SU-DHL-6 (cell line): ENCODE data around the gene ZNF341.

Source experiments
- H2AFZ ChIP-seq: fragments of 200-600 bp; sonication (generic); 2 replicates; pipeline ENCODE4 v1.6.1; 2014; ENCODE audit warnings: low read depth, mild to moderate bottlenecking, moderate library complexity, mixed read lengths, antibody characterized with exemption, low read length; ENCODE audit not compliant: severe bottlenecking
- H3F3A ChIP-seq: fragments of 200-600 bp; shearing (Covaris generic); 2 replicates; pipeline ENCODE4 v1.6.0; 2016; ENCODE audit warnings: antibody characterized with exemption, mild to moderate bottlenecking; ENCODE audit not compliant: insufficient read depth
- H3K27ac ChIP-seq: fragments of 200-600 bp; sonication (generic); 2 replicates; pipeline ENCODE4 v1.5.1; 2016; ENCODE audit warnings: low read depth, mild to moderate bottlenecking, low read length, moderate library complexity, mixed read lengths
- H3K27me3 ChIP-seq: fragments of 200-600 bp; sonication (generic), shearing (Covaris generic); 2 replicates; pipeline ENCODE4 v1.6.0; 2014; ENCODE audit warnings: mild to moderate bottlenecking, low read length
- H3K36me3 ChIP-seq: fragments of 200-600 bp; sonication (generic); 2 replicates; pipeline ENCODE4 v1.6.1; 2014; ENCODE audit warnings: mild to moderate bottlenecking, low read length, mixed read lengths
- H3K4me2 ChIP-seq: fragments of 300-600, 200-600 bp; shearing (Covaris generic), sonication (generic); 2 replicates; pipeline ENCODE4 v1.6.0; 2014; ENCODE audit warnings: low read length, low read depth, mild to moderate bottlenecking; ENCODE audit not compliant: poor library complexity, severe bottlenecking
- H3K4me3 ChIP-seq: fragments of 200-600 bp; sonication (generic); 2 replicates; pipeline ENCODE4 v1.5.1; 2014; ENCODE audit warnings: antibody characterized with exemption, low read length, mild to moderate bottlenecking, mixed read lengths; ENCODE audit not compliant: insufficient read depth, poor library complexity, severe bottlenecking
- H3K79me2 ChIP-seq: fragments of 200-600 bp; sonication (generic); 2 replicates; pipeline ENCODE4 v1.6.1; 2014; ENCODE audit warnings: mild to moderate bottlenecking, low read length, moderate library complexity; ENCODE audit not compliant: insufficient read depth
- H3K9ac ChIP-seq: fragments of 200-600 bp; sonication (generic); 2 replicates; pipeline ENCODE4 v1.7.0; 2014; ENCODE audit warnings: mild to moderate bottlenecking, low read length
- H3K9me2 ChIP-seq: fragments of 200-600 bp; sonication (generic); replicated peaks from 2 replicates; pipeline ENCODE4 v1.6.1; 2014; ENCODE audit warnings: low read length; ENCODE audit not compliant: insufficient read depth
- H3K9me3 ChIP-seq: fragments of 200-600 bp; sonication (generic); 2 replicates; pipeline ENCODE4 v1.6.1; 2014; ENCODE audit warnings: low read length, mixed read lengths; ENCODE audit not compliant: insufficient read depth
- H4K20me1 ChIP-seq: fragments of 200-600 bp; sonication (generic); 2 replicates; pipeline ENCODE4 v1.6.1; 2014; ENCODE audit warnings: low read depth, mild to moderate bottlenecking, antibody characterized with exemption, low read length, moderate library complexity, mixed read lengths
- CTCF ChIP-seq: fragments of 200-600 bp; sonication (generic); IDR thresholded peaks from one replicate; pipeline ENCODE4 v1.5.1; 2017; ENCODE audit warnings: antibody characterized with exemption, mild to moderate bottlenecking, low read length, moderate library complexity; ENCODE audit not compliant: insufficient read depth, poor library complexity, severe bottlenecking
- EZH2phosphoT487 ChIP-seq: fragments of 200-600 bp; sonication (generic), shearing (Covaris generic); conservative IDR thresholded peaks from 2 replicates; pipeline ENCODE4 v1.6.1; 2018; ENCODE audit warnings: mild to moderate bottlenecking, antibody characterized with exemption, low read length, moderate library complexity, mixed read lengths

The ZNF341 gene

GRCh38 chr20:33731693-33732165 lies at the start of gene ZNF341:
ZNF341 (plus strand) TSS chr20:33731996; CDS start chr20:33732022, 26 bp downstream.
- Histone ChIP-seq H3K27ac (peak within 1 kb of the TSS; percentile 98), H3K9me2 (no peaks in the 10 kb centered on the region), H3K4me3 (peak within 1 kb of the TSS; percentile 60), H3F3A (peaks cover 30% of the 10 kb centered on the region), H3K4me2 (peak within 1 kb of the TSS; percentile 91), H2AFZ (peak within 1 kb of the TSS; percentile 79), H3K79me2 (no peaks in the 10 kb centered on the region; the same call in 1 of the 2 replicates), H3K9ac (peak within 1 kb of the TSS; percentile 80), H3K9me3 (peaks cover 14% of the 10 kb centered on the region; the same call in 1 of the 2 replicates), H3K36me3 (peaks cover 2% of the 10 kb centered on the region; the same call in 1 of the 2 replicates), H4K20me1 (no peaks in the 10 kb centered on the region), H3K27me3 (no peaks in the 10 kb centered on the region)
- TF ChIP-seq CTCF, result peak; percentile 84
- no peak for TF ChIP-seq EZH2phosphoT487

- Histone ChIP-seq H3K36me3 (no peaks in the 10 kb centered on the region), H3K79me2 (peaks cover 51% of the 10 kb centered on the region)
Observed at GRCh38 chr20:33684533-33685327, 47.1 kb upstream of the ZNF341 start.

GRCh38 chr20:33685328-33686099 lies 46.3 kb upstream of the ZNF341 start:
- peak overlapping the region; percentile 94 for H3K27ac ChIP-seq
- peaks cover 51% of the 10 kb centered on the region for H3F3A ChIP-seq
- H4K20me1 ChIP-seq, result no peaks in the 10 kb centered on the region
- H3K36me3 ChIP-seq, result no peaks in the 10 kb centered on the region
- peak overlapping the region; percentile 67 for H3K9ac ChIP-seq
- peak overlapping the region; percentile 69 for H3K4me3 ChIP-seq
- no peaks in the 10 kb centered on the region for H3K9me2 ChIP-seq
- H3K4me2 ChIP-seq, result peak overlapping the region; percentile 80
- TF ChIP-seq CTCF (no peak), EZH2phosphoT487 (no peak)
- peaks cover 46% of the 10 kb centered on the region for H3K79me2 ChIP-seq
- H3K9me3 ChIP-seq, result no peaks in the 10 kb centered on the region
- H2AFZ ChIP-seq, result no peak overlapping the region
- H3K27me3 ChIP-seq, result no peaks in the 10 kb centered on the region

More at GRCh38 chr20:33684533-33685327, 47.1 kb upstream of the ZNF341 start:
- Histone ChIP-seq H3F3A (peaks cover 57% of the 10 kb centered on the region), H2AFZ (no peak overlapping the region), H3K27ac (peak overlapping the region; percentile 94), H3K4me2 (peak overlapping the region; percentile 80), H4K20me1 (no peaks in the 10 kb centered on the region), H3K4me3 (peak overlapping the region; percentile 58), H3K27me3 (no peaks in the 10 kb centered on the region), H3K9me2 (no peaks in the 10 kb centered on the region), H3K9me3 (no peaks in the 10 kb centered on the region), H3K9ac (peak overlapping the region; percentile 67)
- TF ChIP-seq CTCF, result no peak
- TF ChIP-seq EZH2phosphoT487, result no peak
